IMR-90 (cell line): ENCODE results near the gene ACTR10.

Source experiments
- BHLHE40 ChIP-seq: fragments of 150-350 bp; IDR thresholded peaks from 2 replicates; pipeline ENCODE4 v1.6.1; 2016; ENCODE audit warnings: mild to moderate bottlenecking, low read depth, low read length
- CEBPB ChIP-seq: IDR thresholded peaks from 2 replicates; pipeline ENCODE4 v1.6.1; 2012; ENCODE audit warnings: low read depth, low read length, improper control_type of control experiment
- CTCF ChIP-seq: conservative IDR thresholded peaks from 2 replicates; pipeline ENCODE4 v1.5.1; 2012; ENCODE audit warnings: mild to moderate bottlenecking, low read depth, low read length, improper control_type of control experiment
- ELK1 ChIP-seq: fragments of 150-350 bp; IDR thresholded peaks from 2 replicates; pipeline ENCODE4 v1.6.1; 2016; ENCODE audit warnings: low read depth, mild to moderate bottlenecking, low read length, moderate library complexity, borderline replicate concordance
- FOS ChIP-seq: fragments of 150-350 bp; IDR thresholded peaks from 2 replicates; pipeline ENCODE4 v1.6.1; 2016; ENCODE audit warnings: low read depth, low read length
- MAFK ChIP-seq: IDR thresholded peaks from 2 replicates; pipeline ENCODE4 v1.6.1; 2012; ENCODE audit warnings: low read depth, low read length, improper control_type of control experiment
- MXI1 ChIP-seq: IDR thresholded peaks from 2 replicates; pipeline ENCODE4 v1.6.1; 2012; ENCODE audit warnings: low read depth, mild to moderate bottlenecking, low read length, moderate library complexity, borderline replicate concordance
- POLR2A ChIP-seq: IDR thresholded peaks from 2 replicates; pipeline ENCODE4 v1.6.1; 2012; ENCODE audit warnings: mild to moderate bottlenecking, low read depth, low read length
- RAD21 ChIP-seq: IDR thresholded peaks from 2 replicates; pipeline ENCODE4 v1.6.1; 2012; ENCODE audit warnings: low read length, improper control_type of control experiment
- RCOR1 ChIP-seq: IDR thresholded peaks from 2 replicates; pipeline ENCODE4 v1.6.1; 2012; ENCODE audit warnings: mild to moderate bottlenecking, low read length, improper control_type of control experiment; ENCODE audit not compliant: insufficient replicate concordance
- SMC3 ChIP-seq: fragments of 150-350 bp; IDR thresholded peaks from 2 replicates; pipeline ENCODE4 v1.6.1; 2016; ENCODE audit warnings: low read depth, mild to moderate bottlenecking, antibody characterized with exemption, low read length, moderate library complexity
- TF ChIP-seq, protein P1 (sequence below): fragments of 150-350 bp; IDR thresholded peaks from 2 replicates; pipeline ENCODE4 v1.6.1; 2017; ENCODE audit warnings: mild to moderate bottlenecking, antibody characterized with exemption, low read length, low read depth

- no peak for TF ChIP-seq CTCF
- TF ChIP-seq, protein P1, sequence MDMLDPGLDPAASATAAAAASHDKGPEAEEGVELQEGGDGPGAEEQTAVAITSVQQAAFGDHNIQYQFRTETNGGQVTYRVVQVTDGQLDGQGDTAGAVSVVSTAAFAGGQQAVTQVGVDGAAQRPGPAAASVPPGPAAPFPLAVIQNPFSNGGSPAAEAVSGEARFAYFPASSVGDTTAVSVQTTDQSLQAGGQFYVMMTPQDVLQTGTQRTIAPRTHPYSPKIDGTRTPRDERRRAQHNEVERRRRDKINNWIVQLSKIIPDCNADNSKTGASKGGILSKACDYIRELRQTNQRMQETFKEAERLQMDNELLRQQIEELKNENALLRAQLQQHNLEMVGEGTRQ, result no peak
- TF ChIP-seq ELK1, result no peak
- no peak for TF ChIP-seq SMC3
- no peak for TF ChIP-seq MAFK
- TF ChIP-seq RAD21, result no peak
- TF ChIP-seq MXI1, result no peak
- TF ChIP-seq POLR2A, result no peak
- no peak for TF ChIP-seq CEBPB
- TF ChIP-seq FOS, result no peak
- TF ChIP-seq BHLHE40, result no peak
- no peak for TF ChIP-seq RCOR1
Measured at GRCh38 chr14:58282925-58283593, 83.1 kb downstream of the ACTR10 start.
